Activated CD8-positive, alpha-beta T cell treated with anti-CD3 and anti-CD28 coated beads for 36 hours (primary cell): ENCODE results near the gene CNOT6L. TPM values are rescaled to one million over a fixed set of nuclear protein-coding genes. Genes with fewer than 3 reads are reported as not detected.
A peak's percentile ranks its signal among the peaks of the same experiment; 100 is the strongest.

Experiments used
- ATAC-seq: fragments of 200-7000 bp; cut with Tn5 transposase; one replicate; pipeline ENCODE4 v1.10.0; 2021; ENCODE audit warnings: mild to moderate bottlenecking, moderate library complexity
- CTCF ChIA-PET: fragments of 350-600 bp; sonication (Branson Sonifier 250); formaldehyde crosslinking; loops from one replicate; lab custom pipeline; 2021; ENCODE audit warnings: antibody characterized with exemption; lab: Charles Lee
- POLR2A ChIA-PET: fragments of 350-600 bp; sonication (Branson Sonifier 250); formaldehyde crosslinking; loops from one replicate; lab custom pipeline; 2021; ENCODE audit warnings: antibody characterized with exemption; lab: Charles Lee
- DNase-seq: peaks from one replicate; pipeline ENCODE4 v3.0.0-alpha.2; 2020
- H3K27ac Mint-ChIP-seq: one replicate; pipeline ENCODE4 v1.8.0; 2021; ENCODE audit warnings: mild to moderate bottlenecking, mixed read lengths
- H3K27me3 Mint-ChIP-seq: one replicate; pipeline ENCODE4 v1.8.0; 2021; ENCODE audit warnings: mixed read lengths
- H3K36me3 Mint-ChIP-seq: one replicate; pipeline ENCODE4 v1.8.0; 2021; ENCODE audit warnings: low read depth, mixed read lengths
- H3K4me1 Mint-ChIP-seq: one replicate; pipeline ENCODE4 v1.8.0; 2021; ENCODE audit warnings: low read depth, mixed read lengths
- H3K4me3 Mint-ChIP-seq: one replicate; pipeline ENCODE4 v1.8.0; 2021; ENCODE audit warnings: mild to moderate bottlenecking, moderate library complexity, mixed read lengths
- H3K9me3 Mint-ChIP-seq: one replicate; pipeline ENCODE4 v1.8.0; 2021; ENCODE audit warnings: mixed read lengths
- CTCF ChIP-seq: fragments of 200-600 bp; IDR thresholded peaks from one replicate; pipeline ENCODE4 v1.8.0; 2022; ENCODE audit warnings: antibody characterized with exemption, mild to moderate bottlenecking
- intact Hi-C: fragments of 100-400 bp; cut with micrococcal nuclease; formaldehyde crosslinking; loops from one replicate; pipeline ENCODE4 v1.10.0; 2022
- total RNA-seq, 2 experiments: library from RNA; stranded (reverse); gene quantifications; one replicate each; pipeline ENCODE4 v1.2.3, GENCODE V29; 2021

The CNOT6L gene
- total RNA-seq, 2 experiments from 2014 or later: 109 to 118 TPM

- DNase-seq: peak; percentile 64
- Mint-ChIP-seq H3K27ac (peak overlapping the region; percentile 99), H3K4me1 (peaks cover 43% of the 10 kb centered on the region), H3K27me3 (no peaks in the 10 kb centered on the region), H3K9me3 (no peaks in the 10 kb centered on the region), H3K36me3 (peaks cover 23% of the 10 kb centered on the region), H3K4me3 (peak overlapping the region; percentile 96)
- CTCF ChIA-PET: interaction anchor here (0.6 to 2.4 kb wide), 3 partner anchors 21 to 40 kb away, joined by 3 to 12 read pairs (median 4); no protein-coding TSS in a partner anchor
- no peak for TF ChIP-seq CTCF
- ATAC-seq: peak; percentile 6
- intact Hi-C loops: loop anchor here (1.0 to 5.0 kb wide), 3 partner anchors 32 to 104 kb away; no protein-coding TSS in a partner anchor
- POLR2A ChIA-PET: interaction anchor here (1.1 to 6.7 kb wide), 4 partner anchors 23 to 40 kb away, joined by 3 to 192 read pairs (median 34); partner anchors contain the start of gene MRPL1
These were observed 2.6 kb upstream of the CNOT6L start for GRCh38 chr4:77821775-77822174.

GRCh38 chr4:77820649-77821561, 1.7 kb upstream of the CNOT6L start:
- intact Hi-C loops: loop anchor here (2.0 to 5.0 kb wide), 2 partner anchors 40 to 104 kb away; no protein-coding TSS in a partner anchor
- Mint-ChIP-seq H3K4me1 (peaks cover 39% of the 10 kb centered on the region), H3K4me3 (peak overlapping the region; percentile 96), H3K27me3 (no peaks in the 10 kb centered on the region), H3K27ac (peak overlapping the region; percentile 99), H3K36me3 (peaks cover 25% of the 10 kb centered on the region), H3K9me3 (no peaks in the 10 kb centered on the region)
- DNase-seq: peak; percentile 48
- CTCF ChIA-PET: interaction anchor here (0.6 to 2.4 kb wide), 7 partner anchors 11 to 83 kb away, joined by 3 to 12 read pairs (median 4); partner anchors contain the start of gene MRPL1
- POLR2A ChIA-PET: interaction anchor here (0.7 to 6.7 kb wide), 19 partner anchors 11 to 86 kb away, joined by 3 to 192 read pairs (median 4); partner anchors contain the start of gene MRPL1
- TF ChIP-seq CTCF: no peak
- no peak for ATAC-seq

- TF ChIP-seq CTCF: no peak
- no peaks in the 10 kb centered on the region for H3K27me3 Mint-ChIP-seq
- ChIA-PET CTCF (interaction anchor here (1.0 to 2.4 kb wide), 5 partner anchors 10 to 84 kb away, joined by 3 to 12 read pairs (median 5); partner anchors contain the start of gene MRPL1), POLR2A (interaction anchor here (0.6 to 6.7 kb wide), 24 partner anchors 10 to 88 kb away, joined by 3 to 192 read pairs (median 4); partner anchors contain the start of gene MRPL1)
- H3K27ac Mint-ChIP-seq: peak overlapping the region; percentile 99
- peak; percentile 97 for DNase-seq
- peak; percentile 86 for ATAC-seq
- peak overlapping the region; percentile 96 for H3K4me3 Mint-ChIP-seq
- H3K9me3 Mint-ChIP-seq: no peaks in the 10 kb centered on the region
- peaks cover 41% of the 10 kb centered on the region for H3K4me1 Mint-ChIP-seq
- peaks cover 25% of the 10 kb centered on the region for H3K36me3 Mint-ChIP-seq
- intact Hi-C loops: loop anchor here (2.0 to 5.0 kb wide), 3 partner anchors 41 to 103 kb away; no protein-coding TSS in a partner anchor
These were observed 878 bp upstream of the CNOT6L start for GRCh38 chr4:77819843-77820648.

- ChIA-PET CTCF (interaction anchor here (1.3 to 2.4 kb wide), 3 partner anchors 36 to 84 kb away, joined by 3 to 12 read pairs (median 12); partner anchors contain the start of gene MRPL1), POLR2A (interaction anchor here (0.6 to 6.7 kb wide), 21 partner anchors 10 to 87 kb away, joined by 3 to 192 read pairs (median 5); partner anchors contain the start of gene MRPL1)
- no peak for ATAC-seq
- H3K4me3 Mint-ChIP-seq: peak overlapping the region; percentile 96
- TF ChIP-seq CTCF: no peak
- no peak for DNase-seq
- no peaks in the 10 kb centered on the region for H3K9me3 Mint-ChIP-seq
- H3K27ac Mint-ChIP-seq: peak overlapping the region; percentile 99
- peaks cover 42% of the 10 kb centered on the region for H3K4me1 Mint-ChIP-seq
- H3K27me3 Mint-ChIP-seq: no peaks in the 10 kb centered on the region
- intact Hi-C loops: loop anchor here (5.0 kb wide), 1 partner anchor 82 kb away; no protein-coding TSS in a partner anchor
- H3K36me3 Mint-ChIP-seq: peaks cover 25% of the 10 kb centered on the region
These were observed 255 bp upstream of the CNOT6L start for GRCh38 chr4:77819404-77819842.
